Mesodermal cell (in vitro differentiated cells): ENCODE data around the gene DPF3.
A peak's percentile ranks its signal among the peaks of the same experiment; 100 is the strongest.
"Not testable (repeated sequence)": the region's sequence is repeated elsewhere in the genome, so short reads cannot be mapped to it uniquely, and the experiment has no call there.

Source experiments
- H3K27ac ChIP-seq: 2 replicates; pipeline ENCODE4 v1.7.0; 2013; ENCODE audit warnings: mild to moderate bottlenecking, low read depth, low read length, moderate library complexity; ENCODE audit not compliant: severe bottlenecking
- H3K36me3 ChIP-seq: 2 replicates; pipeline ENCODE4 v1.7.1; 2013; ENCODE audit warnings: mild to moderate bottlenecking, low read length, moderate library complexity; ENCODE audit not compliant: control insufficient read depth, insufficient read depth
- H3K4me1 ChIP-seq: one replicate; pipeline ENCODE4 v1.7.1; 2013; ENCODE audit warnings: mild to moderate bottlenecking, low read length; ENCODE audit not compliant: insufficient read depth, control insufficient read depth, poor library complexity, severe bottlenecking
- H3K4me3 ChIP-seq: 2 replicates; pipeline ENCODE4 v1.7.0; 2013; ENCODE audit warnings: low read length, control low read depth, mild to moderate bottlenecking; ENCODE audit not compliant: insufficient read depth, poor library complexity, severe bottlenecking; ENCODE audit errors: extremely low read depth
- H3K9me3 ChIP-seq: 2 replicates; pipeline ENCODE4 v1.7.1; 2013; ENCODE audit warnings: mild to moderate bottlenecking, low read length, moderate library complexity; ENCODE audit not compliant: control insufficient read depth
- WGBS, 2 experiments: methylation state at CpG; one replicate each; pipeline ENCODE4 v1.1.5; 2013; ENCODE audit warnings: missing lambda C conversion rate in 2 of 2; ENCODE audit not compliant: insufficient coverage in 2 of 2; 5-methylcytosine and 5-hydroxymethylcytosine counted together

DPF3 gene

DNA sequence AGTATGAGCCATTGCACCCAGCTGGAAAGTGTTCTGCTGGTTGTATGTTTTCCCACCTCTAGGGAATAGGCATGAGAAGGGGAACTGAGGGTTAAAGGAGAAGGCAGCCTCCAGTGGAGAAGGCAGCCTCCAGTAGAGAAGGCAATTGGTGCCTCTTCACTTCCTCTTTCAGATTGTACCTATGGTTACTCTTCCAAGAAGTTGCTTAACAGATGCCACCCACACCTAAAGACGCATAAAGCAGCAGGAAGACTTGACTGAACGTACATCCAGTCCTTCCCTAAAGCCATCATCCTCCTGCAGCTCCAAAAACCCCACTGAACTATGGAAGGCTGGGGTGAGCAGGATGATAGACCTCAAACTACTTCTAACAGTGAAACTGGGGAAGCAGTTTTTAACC is 13.1 kb downstream of the DPF3 start:
- WGBS, 2 experiments = 93 to 100% methylated on average over 1 to 2 of the region's 2 CpGs
- Histone ChIP-seq H3K27ac (no peak overlapping the region), H3K4me1 (no peaks in the 10 kb centered on the region), H3K9me3 (no peaks in the 10 kb centered on the region), H3K36me3 (no peaks in the 10 kb centered on the region), H3K4me3 (no peak overlapping the region)

DNA sequence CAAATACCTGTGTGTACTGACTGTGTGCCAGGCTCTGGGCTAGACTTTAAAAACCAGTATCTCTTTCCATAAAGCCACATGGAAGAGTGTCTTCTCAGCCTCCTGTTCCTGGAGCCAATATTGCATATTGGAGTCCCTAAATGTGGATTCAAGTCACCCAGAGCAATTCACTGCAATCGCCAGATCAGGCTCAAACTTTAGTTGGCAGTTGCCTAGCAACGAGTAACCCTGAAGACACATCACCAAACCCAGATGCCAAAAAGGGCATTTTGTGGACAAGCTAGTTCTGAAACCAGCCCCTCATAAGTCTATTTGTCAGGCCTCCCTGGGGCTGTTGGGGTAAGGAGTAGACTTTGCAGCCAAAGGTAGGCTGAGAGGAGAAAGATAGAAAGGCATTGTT is 13.7 kb downstream of the DPF3 start:
- Histone ChIP-seq H3K36me3 (no peaks in the 10 kb centered on the region), H3K4me1 (no peaks in the 10 kb centered on the region), H3K4me3 (no peak overlapping the region), H3K27ac (no peak overlapping the region), H3K9me3 (no peaks in the 10 kb centered on the region)
- WGBS, 2 experiments = 83 to 100% methylated on average over 1 to 2 of the region's 2 CpGs

- Histone ChIP-seq H3K27ac (no peak overlapping the region), H3K9me3 (no peaks in the 10 kb centered on the region)
- WGBS, 2 experiments = 92 to 94% methylated on average over 5 of the region's 6 CpGs
Measured at GRCh38 chr14:72879431-72879830, 14.5 kb downstream of the DPF3 start.

DNA sequence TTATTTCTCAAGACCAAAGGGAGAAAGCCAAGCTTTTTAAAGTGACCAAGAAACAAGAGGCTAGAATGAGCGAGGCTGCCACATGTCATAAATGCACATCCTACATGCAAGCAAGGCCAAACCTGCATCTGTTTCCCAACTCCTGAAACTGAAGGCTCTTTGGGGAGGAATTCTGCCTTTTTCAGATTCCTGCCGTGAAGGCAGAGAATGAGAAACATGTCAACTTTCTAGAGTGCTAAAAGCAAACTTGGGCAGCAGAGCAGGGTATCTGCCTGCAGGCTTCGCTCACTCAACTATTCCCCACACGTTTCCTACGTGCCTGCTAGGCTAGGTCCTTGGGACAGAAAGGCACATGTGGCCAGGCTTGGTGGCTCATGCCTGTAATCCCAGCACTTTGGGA is 15.2 kb downstream of the DPF3 start:
- no peak overlapping the region for H3K27ac ChIP-seq
- no peaks in the 10 kb centered on the region for H3K9me3 ChIP-seq
- no peaks in the 10 kb centered on the region for H3K4me1 ChIP-seq
- WGBS, 2 experiments = 74 to 91% methylated on average over 4 of the region's 5 CpGs
- H3K4me3 ChIP-seq = no peak overlapping the region
- H3K36me3 ChIP-seq = no peaks in the 10 kb centered on the region

More at GRCh38 chr14:72879431-72879830, 14.5 kb downstream of the DPF3 start:
- Histone ChIP-seq H3K36me3 (no peaks in the 10 kb centered on the region), H3K4me3 (no peak overlapping the region), H3K4me1 (no peaks in the 10 kb centered on the region)

DNA sequence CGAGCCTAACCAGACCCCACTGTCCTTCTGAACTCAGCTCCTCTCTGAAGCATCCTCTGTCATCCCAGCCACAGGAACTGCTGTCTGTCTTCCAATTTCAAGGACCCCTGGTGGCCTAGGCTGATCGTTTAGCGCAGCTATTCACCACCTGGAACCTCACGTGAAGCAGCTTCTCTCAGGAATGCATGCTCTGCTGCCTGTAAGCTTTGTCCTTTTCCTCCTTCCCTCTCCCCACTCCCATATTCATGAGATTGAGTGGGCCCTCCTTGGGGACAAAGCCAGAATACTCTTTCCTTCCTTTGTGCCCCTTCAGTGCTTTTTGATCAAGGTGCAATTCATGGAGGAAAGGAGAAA is 17.2 kb downstream of the DPF3 start:
- no peak overlapping the region for H3K27ac ChIP-seq
- H3K36me3 ChIP-seq = no peaks in the 10 kb centered on the region
- no peak overlapping the region for H3K4me3 ChIP-seq
- no peaks in the 10 kb centered on the region for H3K4me1 ChIP-seq
- H3K9me3 ChIP-seq = peaks cover 7% of the 10 kb centered on the region
- WGBS, 2 experiments = 21 to 31% methylated on average over 4 of the region's 4 CpGs

DNA sequence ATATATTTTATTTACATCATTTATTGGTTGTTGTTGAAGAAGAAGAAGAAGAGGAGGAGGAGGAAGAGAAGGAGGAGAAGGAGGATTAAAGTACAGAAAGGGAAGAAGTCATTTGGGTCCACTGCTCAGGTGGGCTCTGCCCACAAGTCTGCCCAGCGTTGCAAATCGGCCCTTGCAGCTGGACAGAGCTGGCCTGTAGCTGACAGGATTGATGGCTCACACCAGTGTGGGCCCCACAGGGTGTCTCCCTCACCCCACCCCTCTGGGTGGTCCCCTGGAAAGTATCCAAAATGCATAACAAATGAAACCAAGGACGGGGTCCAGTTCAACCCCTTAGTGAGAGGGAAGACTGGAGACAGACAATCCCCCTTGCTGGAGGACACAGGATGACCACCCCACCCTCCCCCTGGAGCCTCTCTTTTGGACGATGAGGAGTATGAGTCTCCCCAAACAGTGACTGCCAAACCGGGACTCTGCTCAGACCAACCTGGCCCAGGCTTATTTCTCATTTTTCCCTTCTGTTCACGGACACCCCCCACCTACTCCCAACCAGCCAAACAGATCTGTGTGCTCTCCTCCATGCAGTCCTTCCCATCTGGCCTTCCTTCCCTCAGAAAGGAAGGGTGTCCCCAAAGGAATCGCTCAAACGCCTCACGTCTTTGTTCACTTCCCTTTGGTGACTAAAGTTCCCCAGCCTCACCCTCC is 17.7 kb downstream of the DPF3 start:
- Histone ChIP-seq H3K4me1 (no peaks in the 10 kb centered on the region), H3K27ac (no peak overlapping the region), H3K4me3 (no peak overlapping the region), H3K9me3 (peaks cover 9% of the 10 kb centered on the region), H3K36me3 (no peaks in the 10 kb centered on the region)
- 75 to 87% methylated on average over 4 to 6 of the region's 9 CpGs for WGBS, 2 experiments

- WGBS, 2 experiments = 100% methylated on average over 1 to 2 of the region's 4 CpGs
- not testable (repeated sequence) for H3K36me3 ChIP-seq, H3K9me3 ChIP-seq, H3K27ac ChIP-seq, H3K4me1 ChIP-seq, H3K4me3 ChIP-seq
Measured at GRCh38 chr14:72870878-72871277, 23.0 kb downstream of the DPF3 start.

DNA sequence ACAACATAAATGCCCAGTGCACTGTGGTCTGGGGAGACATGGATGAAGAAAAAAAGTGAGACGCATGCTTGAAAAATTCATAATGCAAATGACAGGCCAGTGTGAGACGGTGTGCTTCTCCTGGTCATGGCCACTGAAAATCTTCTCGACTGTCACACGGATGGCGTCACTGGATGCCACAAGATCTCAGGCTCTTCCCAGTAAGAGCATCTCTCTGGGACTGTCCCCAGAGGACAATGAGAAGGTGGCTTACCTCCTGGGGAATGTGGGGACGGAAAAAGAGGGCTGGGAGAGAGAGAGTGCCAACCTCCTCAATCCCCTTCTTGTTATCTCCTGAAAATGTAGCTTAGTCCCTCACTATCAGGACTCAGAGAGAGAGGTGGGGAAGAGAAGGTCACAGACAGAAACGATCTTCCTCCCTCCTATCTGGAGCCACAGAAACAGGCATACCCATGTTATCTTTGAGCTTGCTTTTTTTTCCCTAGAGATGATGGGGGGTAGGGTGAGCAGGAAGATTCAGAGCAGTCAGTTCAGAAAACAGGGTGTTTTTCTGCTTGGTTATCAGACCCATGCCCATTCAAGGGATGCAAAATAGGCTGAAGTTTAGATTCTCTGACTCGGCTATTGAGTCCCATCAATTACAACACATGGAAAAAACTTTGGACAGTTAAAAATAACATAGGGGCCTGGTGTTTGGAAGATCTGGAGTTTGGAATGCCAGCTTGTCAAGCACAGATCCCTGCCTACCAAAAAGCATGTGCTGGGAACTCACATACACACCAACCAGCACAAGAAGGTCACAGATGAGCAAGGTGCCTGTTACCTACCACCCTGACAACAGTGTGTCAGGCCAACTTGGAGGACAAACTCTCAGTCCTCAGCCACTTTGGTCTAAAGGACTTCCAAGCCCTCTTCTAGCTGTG is 24.2 kb downstream of the DPF3 start:
- WGBS, 2 experiments = 91 to 95% methylated on average over 5 of the region's 8 CpGs
- Histone ChIP-seq H3K4me1 (peaks cover 10% of the 10 kb centered on the region), H3K4me3 (no peak overlapping the region), H3K9me3 (peaks cover 9% of the 10 kb centered on the region), H3K36me3 (no peaks in the 10 kb centered on the region), H3K27ac (peak overlapping the region; percentile 57)

DNA sequence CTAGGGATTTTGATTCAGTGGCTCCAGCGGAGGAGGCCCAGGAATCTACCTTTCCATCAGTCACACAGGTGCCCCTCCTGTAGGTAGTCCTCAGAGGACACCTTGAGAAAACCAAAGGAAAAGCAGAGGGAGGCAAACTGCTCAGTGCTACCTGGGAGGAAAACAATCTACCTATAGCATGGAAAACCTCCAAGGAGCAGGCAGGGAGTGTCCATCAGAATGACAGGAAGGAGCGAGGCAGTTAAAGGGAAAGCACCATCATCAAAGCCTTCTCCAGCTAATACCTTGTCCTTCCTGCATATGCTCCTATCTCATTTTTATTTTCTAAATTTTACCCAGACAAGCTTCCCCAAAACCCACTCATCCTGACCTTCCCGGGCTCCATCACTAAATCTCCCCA is 25.4 kb downstream of the DPF3 start:
- 87 to 100% methylated on average over 2 to 3 of the region's 3 CpGs for WGBS, 2 experiments
- H3K36me3 ChIP-seq = no peaks in the 10 kb centered on the region
- no peak overlapping the region for H3K27ac ChIP-seq
- no peak overlapping the region for H3K4me3 ChIP-seq
- H3K4me1 ChIP-seq = peaks cover 10% of the 10 kb centered on the region
- peaks cover 9% of the 10 kb centered on the region for H3K9me3 ChIP-seq

- no peak overlapping the region for H3K4me3 ChIP-seq
- H3K27ac ChIP-seq = no peak overlapping the region
- no peaks in the 10 kb centered on the region for H3K9me3 ChIP-seq
- no peaks in the 10 kb centered on the region for H3K36me3 ChIP-seq
- 88 to 91% methylated on average over 5 to 6 of the region's 6 CpGs for WGBS, 2 experiments
- peaks cover 8% of the 10 kb centered on the region for H3K4me1 ChIP-seq
Measured at GRCh38 chr14:72864712-72865365, 29.1 kb downstream of the DPF3 start.
